ENCODE results near the gene KMT2D. TPM values are rescaled to one million over a fixed set of nuclear protein-coding genes. Genes with fewer than 3 reads are reported as not detected.

The KMT2D gene
- polyA plus RNA-seq (ENCODE audit: insufficient read length in 4 of 4) = 10 to 100 TPM; 33.9 to 60.7 (median 44.0) TPM

- peak; percentile 92 to 93 (median 93) for DNase-seq (ENCODE audit: low read depth in 4 of 4, low spot score in 3 of 4)
Measured at GRCh38 chr12:49060237-49061156, at the start of gene KMT2D. KMT2D (minus strand) TSS chr12:49060794; CDS start chr12:49055324, 5,470 bp downstream.

- DNase-seq (ENCODE audit: low read depth in 4 of 4, low spot score in 3 of 4) = no peak
Measured at GRCh38 chr12:49109641-49110463, 49.3 kb upstream of the KMT2D start.

GRCh38 chr12:49108958-49109404 is 48.4 kb upstream of the KMT2D start:
- no peak for DNase-seq (ENCODE audit: low read depth in 4 of 4, low spot score in 3 of 4)

- DNase-seq (ENCODE audit: low read depth in 4 of 4, low spot score in 3 of 4) = no peak
Measured at GRCh38 chr12:49105504-49106084, 45.0 kb upstream of the KMT2D start.

- no peak for DNase-seq (ENCODE audit: low read depth in 4 of 4, low spot score in 3 of 4)
Measured at GRCh38 chr12:49104822-49105221, 44.2 kb upstream of the KMT2D start.

- no peak for DNase-seq (ENCODE audit: low read depth in 4 of 4, low spot score in 3 of 4)
Measured at GRCh38 chr12:49100380-49100779, 39.8 kb upstream of the KMT2D start.

GRCh38 chr12:49098703-49099102 is 38.1 kb upstream of the KMT2D start:
- no peak for DNase-seq (ENCODE audit: low read depth in 4 of 4, low spot score in 3 of 4)

- DNase-seq (ENCODE audit: low read depth in 4 of 4, low spot score in 3 of 4) = no peak
Measured at GRCh38 chr12:49098035-49098451, 37.4 kb upstream of the KMT2D start.

GRCh38 chr12:49097381-49097780 is 36.8 kb upstream of the KMT2D start:
- DNase-seq (ENCODE audit: low read depth in 4 of 4, low spot score in 3 of 4) = no peak

GRCh38 chr12:49094975-49095365 is 34.4 kb upstream of the KMT2D start:
- DNase-seq (ENCODE audit: low read depth in 4 of 4, low spot score in 3 of 4) = no peak

GRCh38 chr12:49094160-49094974 is 33.8 kb upstream of the KMT2D start, which contains the start of gene DHH:
DHH (minus strand) TSS chr12:49094801; CDS start chr12:49094512, 289 bp downstream.
- DNase-seq (ENCODE audit: low read depth in 4 of 4, low spot score in 3 of 4) = no peak

GRCh38 chr12:49093792-49094159 is 33.2 kb upstream of the KMT2D start:
- DNase-seq (ENCODE audit: low read depth in 4 of 4, low spot score in 3 of 4) = no peak

- no peak for DNase-seq (ENCODE audit: low read depth in 4 of 4, low spot score in 3 of 4)
Measured at GRCh38 chr12:49092816-49093406, 32.3 kb upstream of the KMT2D start.

- DNase-seq (ENCODE audit: low read depth in 4 of 4, low spot score in 3 of 4) = no peak
Measured at GRCh38 chr12:49092086-49092815, 31.7 kb upstream of the KMT2D start.

GRCh38 chr12:49091836-49092085 is 31.2 kb upstream of the KMT2D start:
- no peak for DNase-seq (ENCODE audit: low read depth in 4 of 4, low spot score in 3 of 4)

- no peak for DNase-seq (ENCODE audit: low read depth in 4 of 4, low spot score in 3 of 4)
Measured at GRCh38 chr12:49091056-49091835, 30.7 kb upstream of the KMT2D start.

- no peak for DNase-seq (ENCODE audit: low read depth in 4 of 4, low spot score in 3 of 4)
Measured at GRCh38 chr12:49089821-49090773, 29.5 kb upstream of the KMT2D start.

Measured in left renal pelvis (tissue), 4 donors.